Breast epithelium (tissue), 4 donors: Measurements from ENCODE around the gene PHKA2. TPM values are rescaled to one million over a fixed set of nuclear protein-coding genes. Genes with fewer than 3 reads are reported as not detected.

ENCODE experiments used
- DNase-seq, 2 donors: peaks; one replicate each; pipeline ENCODE4 v3.0.0-alpha.2; 2019; ENCODE audit warnings: low spot score in 2 of 2
- H3K27ac ChIP-seq, 2 donors: fragments of 200-600 bp; sonication (generic) in 1 of 2; one replicate each; pipeline ENCODE4 v1.5.1; 2016 to 2019; ENCODE audit warnings: mild to moderate bottlenecking in 1 of 2
- H3K27me3 ChIP-seq, 2 donors: fragments of 200-600 bp; sonication (generic) in 1 of 2; one replicate each; pipeline versions ENCODE4 v1.5.1 to v1.6.0; 2017 to 2019; ENCODE audit warnings: control low read depth in 1 of 2, mild to moderate bottlenecking in 1 of 2
- H3K36me3 ChIP-seq: fragments of 200-600 bp; one replicate; pipeline ENCODE4 v1.5.1; 2019
- H3K4me1 ChIP-seq, 2 donors: fragments of 200-600 bp; sonication (generic); one replicate each; pipeline ENCODE4 v1.5.1; 2016 to 2019; ENCODE audit warnings: control low read depth in 1 of 2
- H3K4me3 ChIP-seq, 3 donors: fragments of 200-600 bp; sonication (generic); 1 replicate in 2 of 3; 2 replicates in 1 of 3; pipeline ENCODE4 v1.5.1; 2016 to 2019; ENCODE audit warnings: mild to moderate bottlenecking in 3 of 3, moderate library complexity in 2 of 3
- H3K9me3 ChIP-seq, 2 donors: fragments of 200-600 bp; sonication (generic) in 1 of 2; one replicate each; pipeline ENCODE4 v1.5.1; 2016 to 2019; ENCODE audit warnings: control low read depth in 1 of 2
- CTCF ChIP-seq, 3 donors: fragments of 450-650 bp; IDR thresholded peaks; one replicate each; pipeline ENCODE4 v1.5.1; 2016 to 2017; ENCODE audit warnings: antibody characterized with exemption in 3 of 3, mild to moderate bottlenecking in 3 of 3, moderate library complexity in 3 of 3
- POLR2A ChIP-seq: fragments of 450-650 bp; IDR thresholded peaks from one replicate; pipeline ENCODE4 v1.6.1; 2016; ENCODE audit warnings: antibody characterized with exemption, mild to moderate bottlenecking, moderate library complexity
- POLR2AphosphoS5 ChIP-seq, 3 donors: sonication (generic); formaldehyde crosslinking; IDR thresholded peaks; one replicate each; pipeline ENCODE4 v1.6.1; 2017; ENCODE audit warnings: antibody characterized with exemption in 3 of 3
- intact Hi-C: fragments of 100-400 bp; cut with DNase I; formaldehyde crosslinking; loops from one replicate; pipeline ENCODE4 v1.15.1; 2023; ENCODE audit warnings: low total_unique reads
- total RNA-seq, 3 donors: library from RNA; depleted of rRNA; stranded (reverse); fragments of >200 nt; gene quantifications; one replicate each; pipeline ENCODE4 v1.1.0, GENCODE V29; 2016

Gene PHKA2
- total RNA-seq, 3 donors from 2014 or later = 22.7 to 27.1 (median 25.6) TPM

GRCh38 chrX:18955676-18956075 lies 28.2 kb downstream of the PHKA2 start:
- peaks cover 0 to 3% of the 10 kb centered on the region in 2 donors for H3K27me3 ChIP-seq
- H3K9me3 ChIP-seq = no peaks in the 10 kb centered on the region
- no peak for DNase-seq
- no peak overlapping the region for H3K27ac ChIP-seq
- no peaks in the 10 kb centered on the region for H3K4me1 ChIP-seq
- intact Hi-C loops = no loop called here
- no peak for TF ChIP-seq POLR2AphosphoS5 (IDR thresholded peaks at IDR 0.05)
- TF ChIP-seq CTCF (IDR thresholded peaks at IDR 0.05) = no peak
- TF ChIP-seq POLR2A = no peak
- H3K36me3 ChIP-seq = no peaks in the 10 kb centered on the region
- H3K4me3 ChIP-seq = no peak overlapping the region

- Histone ChIP-seq H3K27ac (no peak overlapping the region), H3K9me3 (no peaks in the 10 kb centered on the region), H3K27me3 (peaks cover 0 to 9% of the 10 kb centered on the region in 2 donors), H3K4me1 (no peaks in the 10 kb centered on the region), H3K36me3 (no peaks in the 10 kb centered on the region), H3K4me3 (no peak overlapping the region)
- intact Hi-C loops = no loop called here
- no peak for TF ChIP-seq POLR2AphosphoS5 (IDR thresholded peaks at IDR 0.05)
- TF ChIP-seq CTCF (IDR thresholded peaks at IDR 0.05) = no peak
- no peak for TF ChIP-seq POLR2A
- DNase-seq = no peak
Observed at GRCh38 chrX:18951032-18951431, 32.9 kb downstream of the PHKA2 start.

- H3K4me3 ChIP-seq = no peak overlapping the region
- TF ChIP-seq CTCF (IDR thresholded peaks at IDR 0.05) (no peak), POLR2A (no peak), POLR2AphosphoS5 (IDR thresholded peaks at IDR 0.05) (no peak)
Observed at GRCh38 chrX:18949944-18950301, 34.0 kb downstream of the PHKA2 start.

GRCh38 chrX:18949291-18949943 lies 34.5 kb downstream of the PHKA2 start:
- Histone ChIP-seq H3K4me1 (no peaks in the 10 kb centered on the region), H3K36me3 (no peaks in the 10 kb centered on the region)
- no peak for TF ChIP-seq POLR2AphosphoS5 (IDR thresholded peaks at IDR 0.05)
- no peak for TF ChIP-seq CTCF (IDR thresholded peaks at IDR 0.05)
- no peak for TF ChIP-seq POLR2A

More at GRCh38 chrX:18949944-18950301, 34.0 kb downstream of the PHKA2 start:
- Histone ChIP-seq H3K27ac (no peak overlapping the region), H3K27me3 (peaks cover 0 to 9% of the 10 kb centered on the region in 2 donors), H3K4me1 (no peaks in the 10 kb centered on the region), H3K36me3 (no peaks in the 10 kb centered on the region), H3K9me3 (no peaks in the 10 kb centered on the region)
- intact Hi-C loops = loop anchor here (5.0 kb wide), 1 partner anchor 1093 kb away; no protein-coding TSS in a partner anchor
- no peak for DNase-seq

GRCh38 chrX:18946611-18947010 lies 37.3 kb downstream of the PHKA2 start:
- no peak overlapping the region for H3K27ac ChIP-seq
- H3K27me3 ChIP-seq = peaks cover 0 to 9% of the 10 kb centered on the region in 2 donors
- H3K4me1 ChIP-seq = no peaks in the 10 kb centered on the region
- H3K36me3 ChIP-seq = no peaks in the 10 kb centered on the region
- TF ChIP-seq POLR2A (no peak), POLR2AphosphoS5 (IDR thresholded peaks at IDR 0.05) (no peak), CTCF (IDR thresholded peaks at IDR 0.05) (no peak)
- H3K4me3 ChIP-seq = no peak overlapping the region
- H3K9me3 ChIP-seq = no peaks in the 10 kb centered on the region
- no peak for DNase-seq
- intact Hi-C loops = loop anchor here (5.0 kb wide), 1 partner anchor 1089 kb away; no protein-coding TSS in a partner anchor

More at GRCh38 chrX:18949291-18949943, 34.5 kb downstream of the PHKA2 start:
- Histone ChIP-seq H3K27ac (no peak overlapping the region), H3K27me3 (peaks cover 0 to 9% of the 10 kb centered on the region in 2 donors), H3K9me3 (no peaks in the 10 kb centered on the region), H3K4me3 (no peak overlapping the region)
- intact Hi-C loops = loop anchor here (5.0 kb wide), 1 partner anchor 1092 kb away; no protein-coding TSS in a partner anchor
- no peak for DNase-seq
